WTC11 (cell line): ENCODE measurements around the gene ARHGAP22. TPM values are rescaled to one million over a fixed set of nuclear protein-coding genes. Genes with fewer than 3 reads are reported as not detected.

Experiments used
- ATAC-seq: fragments of 200-7000 bp; cut with Tn5 transposase; 2 replicates; pipeline ENCODE4 v1.10.0; 2021; ENCODE audit warnings: mild to moderate bottlenecking, moderate library complexity
- CTCF ChIA-PET: fragments of 300-600 bp; sonication (Branson Sonifier 250); formaldehyde crosslinking; loops from one replicate; lab custom pipeline; 2021; ENCODE audit warnings: antibody characterized with exemption; lab: Charles Lee
- POLR2A ChIA-PET: fragments of 350-600 bp; sonication (Branson Sonifier 250); formaldehyde crosslinking; loops from one replicate; lab custom pipeline; 2021; ENCODE audit warnings: antibody characterized with exemption; lab: Charles Lee
- DNase-seq: peaks from one replicate; pipeline ENCODE4 v3.0.0; 2021; ENCODE audit warnings: low spot score
- H3K27ac Mint-ChIP-seq: 2 replicates; pipeline ENCODE4 v1.8.0; 2021; ENCODE audit warnings: mixed read lengths
- H3K27me3 Mint-ChIP-seq: 2 replicates; pipeline ENCODE4 v1.8.0; 2021; ENCODE audit warnings: low read depth, mild to moderate bottlenecking, moderate library complexity, mixed read lengths
- H3K36me3 Mint-ChIP-seq: 2 replicates; pipeline ENCODE4 v1.8.0; 2021; ENCODE audit warnings: mixed read lengths
- H3K4me1 Mint-ChIP-seq: 2 replicates; pipeline ENCODE4 v1.8.0; 2022; ENCODE audit warnings: mixed read lengths
- H3K4me3 Mint-ChIP-seq: 2 replicates; pipeline ENCODE4 v1.8.0; 2021; ENCODE audit warnings: mild to moderate bottlenecking, moderate library complexity, mixed read lengths
- H3K9me3 Mint-ChIP-seq: 2 replicates; pipeline ENCODE4 v1.8.0; 2021; ENCODE audit warnings: mixed read lengths
- CBFB ChIP-seq: sonication (generic); formaldehyde crosslinking; IDR thresholded peaks from 2 replicates; pipeline ENCODE4 v1.8.1; 2022; ENCODE audit warnings: mild to moderate bottlenecking, low read depth, missing genetic modification reagents
- CREB1 ChIP-seq: sonication (generic); formaldehyde crosslinking; IDR thresholded peaks from 2 replicates; pipeline ENCODE4 v1.8.0; 2023; ENCODE audit warnings: mild to moderate bottlenecking, missing genetic modification reagents
- FOXJ3 ChIP-seq: sonication (generic); formaldehyde crosslinking; IDR thresholded peaks from 2 replicates; pipeline ENCODE4 v1.9.0; 2021; ENCODE audit warnings: missing genetic modification reagents, mild to moderate bottlenecking, borderline replicate concordance
- KAT7 ChIP-seq: sonication (generic); formaldehyde crosslinking; IDR thresholded peaks from 2 replicates; pipeline ENCODE4 v1.8.1; 2023; ENCODE audit warnings: missing genetic modification reagents, mild to moderate bottlenecking, borderline replicate concordance
- NR2C2 ChIP-seq: sonication (generic); formaldehyde crosslinking; IDR thresholded peaks from 2 replicates; pipeline ENCODE4 v1.8.0; 2022; ENCODE audit warnings: mild to moderate bottlenecking, missing genetic modification reagents
- OVOL2 ChIP-seq: fragments of 250-450 bp; sonication (Bioruptor Pico); IDR thresholded peaks from 2 replicates; pipeline ENCODE4 v1.9.0; 2021; ENCODE audit warnings: mild to moderate bottlenecking, borderline replicate concordance
- PRRX2 ChIP-seq: fragments of 250-450 bp; sonication (Bioruptor Pico); IDR thresholded peaks from 2 replicates; pipeline ENCODE4 v1.8.0; 2021; ENCODE audit warnings: mild to moderate bottlenecking
- RORB ChIP-seq: fragments of 250-450 bp; sonication (Bioruptor Pico); IDR thresholded peaks from 2 replicates; pipeline ENCODE4 v1.9.0; 2021; ENCODE audit warnings: mild to moderate bottlenecking
- TEAD1 ChIP-seq: sonication (generic); formaldehyde crosslinking; IDR thresholded peaks from 2 replicates; pipeline ENCODE4 v1.8.0; 2022; ENCODE audit warnings: mild to moderate bottlenecking, missing genetic modification reagents
- TEAD4 ChIP-seq: sonication (generic); formaldehyde crosslinking; IDR thresholded peaks from 2 replicates; pipeline ENCODE4 v1.8.0; 2022; ENCODE audit warnings: mild to moderate bottlenecking, missing genetic modification reagents
- ZNF232 ChIP-seq: sonication (generic); formaldehyde crosslinking; IDR thresholded peaks from 2 replicates; pipeline ENCODE4 v1.8.0; 2022; ENCODE audit warnings: mild to moderate bottlenecking, missing genetic modification reagents
- total RNA-seq: library from RNA; stranded (reverse); gene quantifications from 3 replicates; pipeline ENCODE4 v1.2.3, GENCODE V29; 2021
- TF ChIP-seq, protein P1 (sequence below): fragments of 200-600 bp; IDR thresholded peaks from 2 replicates; pipeline ENCODE4 v1.8.0; 2022; ENCODE audit warnings: antibody characterized with exemption
- TF ChIP-seq, protein P2 (sequence below): fragments of 250-450 bp; sonication (Bioruptor Pico); IDR thresholded peaks from 2 replicates; pipeline ENCODE4 v1.9.0; 2021; ENCODE audit warnings: mild to moderate bottlenecking, borderline replicate concordance
- TF ChIP-seq, protein P3 (sequence below): fragments of 250-450 bp; sonication (Bioruptor Pico); IDR thresholded peaks from 2 replicates; pipeline ENCODE4 v2.1.2; 2022; ENCODE audit warnings: mild to moderate bottlenecking, moderate library complexity
- TF ChIP-seq, protein P4 (sequence below): fragments of 250-450 bp; sonication (Bioruptor Pico); IDR thresholded peaks from 2 replicates; pipeline ENCODE4 v1.9.0; 2021; ENCODE audit warnings: mild to moderate bottlenecking
- TF ChIP-seq, protein P5 (sequence below): fragments of 250-450 bp; sonication (Bioruptor Pico); conservative IDR thresholded peaks from 2 replicates; pipeline ENCODE4 v1.9.0; 2021; ENCODE audit warnings: mild to moderate bottlenecking

Gene ARHGAP22
- total RNA-seq, 1 experiment from 2014 or later, result 8.6 TPM

DNA sequence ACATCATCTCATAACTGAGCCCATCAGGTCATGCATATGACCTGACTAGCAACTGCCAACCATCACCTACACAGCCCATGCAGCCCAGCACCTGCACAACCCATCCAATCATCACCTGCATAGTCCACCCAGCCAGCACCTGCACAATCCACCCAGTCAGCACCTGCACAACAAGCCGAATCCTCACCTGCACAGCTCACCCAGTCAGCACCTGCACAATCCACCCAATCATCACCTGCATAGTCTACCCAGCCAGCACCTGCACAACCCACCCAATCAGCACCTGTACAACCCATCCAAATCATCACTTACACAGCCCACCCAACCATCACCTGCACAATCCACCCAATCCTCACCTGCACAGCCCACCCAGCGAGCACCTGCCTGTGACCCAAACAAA lies 46.4 kb upstream of the ARHGAP22 start (continued):
- TF ChIP-seq, protein P1, sequence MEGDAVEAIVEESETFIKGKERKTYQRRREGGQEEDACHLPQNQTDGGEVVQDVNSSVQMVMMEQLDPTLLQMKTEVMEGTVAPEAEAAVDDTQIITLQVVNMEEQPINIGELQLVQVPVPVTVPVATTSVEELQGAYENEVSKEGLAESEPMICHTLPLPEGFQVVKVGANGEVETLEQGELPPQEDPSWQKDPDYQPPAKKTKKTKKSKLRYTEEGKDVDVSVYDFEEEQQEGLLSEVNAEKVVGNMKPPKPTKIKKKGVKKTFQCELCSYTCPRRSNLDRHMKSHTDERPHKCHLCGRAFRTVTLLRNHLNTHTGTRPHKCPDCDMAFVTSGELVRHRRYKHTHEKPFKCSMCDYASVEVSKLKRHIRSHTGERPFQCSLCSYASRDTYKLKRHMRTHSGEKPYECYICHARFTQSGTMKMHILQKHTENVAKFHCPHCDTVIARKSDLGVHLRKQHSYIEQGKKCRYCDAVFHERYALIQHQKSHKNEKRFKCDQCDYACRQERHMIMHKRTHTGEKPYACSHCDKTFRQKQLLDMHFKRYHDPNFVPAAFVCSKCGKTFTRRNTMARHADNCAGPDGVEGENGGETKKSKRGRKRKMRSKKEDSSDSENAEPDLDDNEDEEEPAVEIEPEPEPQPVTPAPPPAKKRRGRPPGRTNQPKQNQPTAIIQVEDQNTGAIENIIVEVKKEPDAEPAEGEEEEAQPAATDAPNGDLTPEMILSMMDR, result no peak
- TF ChIP-seq, all 79 proteins: peak for 0

DNA sequence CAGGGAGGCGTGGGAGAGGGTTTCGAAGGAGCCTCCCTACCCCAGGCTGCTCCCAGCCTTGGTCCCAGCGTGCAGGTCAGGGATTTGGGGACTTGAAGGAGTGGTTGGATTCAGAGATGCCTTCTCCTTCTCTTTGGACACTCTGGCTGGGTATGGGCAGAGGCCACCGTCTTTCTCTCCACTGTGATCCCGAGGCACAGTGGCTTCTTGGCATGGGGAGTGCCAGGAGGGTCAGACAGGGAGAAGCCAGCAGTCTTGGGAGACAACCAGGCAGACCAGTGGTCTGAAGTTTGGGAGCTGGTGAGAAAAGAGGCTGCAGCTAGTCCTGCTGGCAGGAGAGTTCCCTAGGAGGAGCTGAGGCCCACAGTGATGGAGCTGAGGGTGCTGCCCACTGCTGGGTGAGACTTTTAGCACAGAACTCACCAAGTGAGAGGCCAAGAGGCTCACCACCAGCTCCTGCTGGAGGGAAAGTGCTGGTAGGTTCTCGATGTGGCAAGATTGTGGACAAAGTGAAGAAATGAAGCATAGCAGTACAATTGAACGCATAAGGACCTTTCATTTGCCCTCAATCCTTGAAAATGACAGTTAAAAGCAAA lies 44.6 kb upstream of the ARHGAP22 start:
- no peaks in the 10 kb centered on the region for H3K4me1 Mint-ChIP-seq
- ChIA-PET CTCF (interaction anchor here (0.6 to 1.0 kb wide), 3 partner anchors 35 to 235 kb away, joined by 3 to 8 read pairs (median 4); no protein-coding TSS in a partner anchor), POLR2A (interaction anchor here (0.6 kb wide), 1 partner anchor 22 kb away, joined by 4 read pairs; no protein-coding TSS in a partner anchor)
- no peaks in the 10 kb centered on the region for H3K36me3 Mint-ChIP-seq
- no peak for DNase-seq
- no peak for ATAC-seq
- no peak overlapping the region for H3K27ac Mint-ChIP-seq
- H3K27me3 Mint-ChIP-seq, result peaks cover 7% of the 10 kb centered on the region; the same call in 1 of the 2 replicates
- H3K9me3 Mint-ChIP-seq, result no peaks in the 10 kb centered on the region
- TF ChIP-seq, protein P2, sequence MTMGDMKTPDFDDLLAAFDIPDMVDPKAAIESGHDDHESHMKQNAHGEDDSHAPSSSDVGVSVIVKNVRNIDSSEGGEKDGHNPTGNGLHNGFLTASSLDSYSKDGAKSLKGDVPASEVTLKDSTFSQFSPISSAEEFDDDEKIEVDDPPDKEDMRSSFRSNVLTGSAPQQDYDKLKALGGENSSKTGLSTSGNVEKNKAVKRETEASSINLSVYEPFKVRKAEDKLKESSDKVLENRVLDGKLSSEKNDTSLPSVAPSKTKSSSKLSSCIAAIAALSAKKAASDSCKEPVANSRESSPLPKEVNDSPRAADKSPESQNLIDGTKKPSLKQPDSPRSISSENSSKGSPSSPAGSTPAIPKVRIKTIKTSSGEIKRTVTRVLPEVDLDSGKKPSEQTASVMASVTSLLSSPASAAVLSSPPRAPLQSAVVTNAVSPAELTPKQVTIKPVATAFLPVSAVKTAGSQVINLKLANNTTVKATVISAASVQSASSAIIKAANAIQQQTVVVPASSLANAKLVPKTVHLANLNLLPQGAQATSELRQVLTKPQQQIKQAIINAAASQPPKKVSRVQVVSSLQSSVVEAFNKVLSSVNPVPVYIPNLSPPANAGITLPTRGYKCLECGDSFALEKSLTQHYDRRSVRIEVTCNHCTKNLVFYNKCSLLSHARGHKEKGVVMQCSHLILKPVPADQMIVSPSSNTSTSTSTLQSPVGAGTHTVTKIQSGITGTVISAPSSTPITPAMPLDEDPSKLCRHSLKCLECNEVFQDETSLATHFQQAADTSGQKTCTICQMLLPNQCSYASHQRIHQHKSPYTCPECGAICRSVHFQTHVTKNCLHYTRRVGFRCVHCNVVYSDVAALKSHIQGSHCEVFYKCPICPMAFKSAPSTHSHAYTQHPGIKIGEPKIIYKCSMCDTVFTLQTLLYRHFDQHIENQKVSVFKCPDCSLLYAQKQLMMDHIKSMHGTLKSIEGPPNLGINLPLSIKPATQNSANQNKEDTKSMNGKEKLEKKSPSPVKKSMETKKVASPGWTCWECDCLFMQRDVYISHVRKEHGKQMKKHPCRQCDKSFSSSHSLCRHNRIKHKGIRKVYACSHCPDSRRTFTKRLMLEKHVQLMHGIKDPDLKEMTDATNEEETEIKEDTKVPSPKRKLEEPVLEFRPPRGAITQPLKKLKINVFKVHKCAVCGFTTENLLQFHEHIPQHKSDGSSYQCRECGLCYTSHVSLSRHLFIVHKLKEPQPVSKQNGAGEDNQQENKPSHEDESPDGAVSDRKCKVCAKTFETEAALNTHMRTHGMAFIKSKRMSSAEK (CRISPR knock-in tag), result no peak
- TF ChIP-seq ZNF232 (CRISPR knock-in tag) (no peak), CREB1 (no peak), CBFB (CRISPR knock-in tag) (no peak), OVOL2 (CRISPR knock-in tag) (no peak), TEAD4 (CRISPR knock-in tag) (no peak)
- TF ChIP-seq, protein P3, sequence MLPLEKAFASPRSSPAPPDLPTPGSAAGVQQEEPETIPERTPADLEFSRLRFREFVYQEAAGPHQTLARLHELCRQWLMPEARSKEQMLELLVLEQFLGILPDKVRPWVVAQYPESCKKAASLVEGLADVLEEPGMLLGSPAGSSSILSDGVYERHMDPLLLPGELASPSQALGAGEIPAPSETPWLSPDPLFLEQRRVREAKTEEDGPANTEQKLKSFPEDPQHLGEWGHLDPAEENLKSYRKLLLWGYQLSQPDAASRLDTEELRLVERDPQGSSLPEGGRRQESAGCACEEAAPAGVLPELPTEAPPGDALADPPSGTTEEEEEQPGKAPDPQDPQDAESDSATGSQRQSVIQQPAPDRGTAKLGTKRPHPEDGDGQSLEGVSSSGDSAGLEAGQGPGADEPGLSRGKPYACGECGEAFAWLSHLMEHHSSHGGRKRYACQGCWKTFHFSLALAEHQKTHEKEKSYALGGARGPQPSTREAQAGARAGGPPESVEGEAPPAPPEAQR (CRISPR knock-in tag), result no peak
- no peak overlapping the region for H3K4me3 Mint-ChIP-seq

DNA sequence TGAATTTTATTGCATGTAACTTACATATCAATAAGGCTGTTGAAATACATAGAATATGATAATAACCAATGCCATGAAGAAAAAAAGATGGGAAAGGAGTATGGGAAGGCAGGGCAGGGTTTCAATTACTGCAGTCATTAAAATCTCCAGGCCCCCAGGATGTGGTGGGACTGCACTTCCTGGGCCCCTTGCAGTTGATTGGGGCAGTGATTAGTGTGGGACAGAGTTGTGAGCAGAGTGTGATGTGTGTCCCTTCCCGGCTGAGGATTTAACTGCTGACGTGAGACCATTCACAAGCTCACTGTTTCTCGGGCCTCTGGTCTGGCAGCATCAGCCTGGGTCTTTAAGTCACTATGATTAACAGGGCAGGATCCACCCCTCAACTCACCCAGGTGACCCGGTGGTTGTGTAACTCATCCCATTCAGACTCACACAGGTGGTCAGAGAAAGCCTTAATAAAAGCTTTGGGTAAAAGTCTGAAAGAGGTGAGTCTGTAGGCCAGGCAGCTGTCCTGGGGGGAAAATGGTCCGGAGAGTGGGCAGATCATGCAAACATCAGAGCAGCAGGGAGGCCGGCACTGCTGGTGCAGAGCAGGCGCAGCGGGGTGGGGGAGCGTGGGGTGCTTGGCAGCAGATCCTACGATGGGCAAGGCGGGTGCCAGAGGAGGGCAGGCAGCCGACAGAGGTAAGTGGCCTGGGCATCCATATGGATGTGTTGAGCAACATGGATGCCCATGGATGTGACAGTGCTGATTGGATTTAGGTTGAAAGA lies 43.5 kb upstream of the ARHGAP22 start:
- CTCF ChIA-PET, result interaction anchor here (0.6 to 1.0 kb wide), 4 partner anchors 7 to 124 kb away, joined by 3 to 4 read pairs (median 4); no protein-coding TSS in a partner anchor
- no peak for TF ChIP-seq RORB (CRISPR knock-in tag)
- TF ChIP-seq KAT7 (CRISPR knock-in tag), result no peak
- TF ChIP-seq NR2C2 (CRISPR knock-in tag), result no peak
- TF ChIP-seq, protein P4, sequence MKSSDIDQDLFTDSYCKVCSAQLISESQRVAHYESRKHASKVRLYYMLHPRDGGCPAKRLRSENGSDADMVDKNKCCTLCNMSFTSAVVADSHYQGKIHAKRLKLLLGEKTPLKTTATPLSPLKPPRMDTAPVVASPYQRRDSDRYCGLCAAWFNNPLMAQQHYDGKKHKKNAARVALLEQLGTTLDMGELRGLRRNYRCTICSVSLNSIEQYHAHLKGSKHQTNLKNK (CRISPR knock-in tag), result no peak
- TF ChIP-seq, protein P2 (CRISPR knock-in tag), result no peak
- TF ChIP-seq FOXJ3 (CRISPR knock-in tag), result no peak
- TF ChIP-seq, protein P5, sequence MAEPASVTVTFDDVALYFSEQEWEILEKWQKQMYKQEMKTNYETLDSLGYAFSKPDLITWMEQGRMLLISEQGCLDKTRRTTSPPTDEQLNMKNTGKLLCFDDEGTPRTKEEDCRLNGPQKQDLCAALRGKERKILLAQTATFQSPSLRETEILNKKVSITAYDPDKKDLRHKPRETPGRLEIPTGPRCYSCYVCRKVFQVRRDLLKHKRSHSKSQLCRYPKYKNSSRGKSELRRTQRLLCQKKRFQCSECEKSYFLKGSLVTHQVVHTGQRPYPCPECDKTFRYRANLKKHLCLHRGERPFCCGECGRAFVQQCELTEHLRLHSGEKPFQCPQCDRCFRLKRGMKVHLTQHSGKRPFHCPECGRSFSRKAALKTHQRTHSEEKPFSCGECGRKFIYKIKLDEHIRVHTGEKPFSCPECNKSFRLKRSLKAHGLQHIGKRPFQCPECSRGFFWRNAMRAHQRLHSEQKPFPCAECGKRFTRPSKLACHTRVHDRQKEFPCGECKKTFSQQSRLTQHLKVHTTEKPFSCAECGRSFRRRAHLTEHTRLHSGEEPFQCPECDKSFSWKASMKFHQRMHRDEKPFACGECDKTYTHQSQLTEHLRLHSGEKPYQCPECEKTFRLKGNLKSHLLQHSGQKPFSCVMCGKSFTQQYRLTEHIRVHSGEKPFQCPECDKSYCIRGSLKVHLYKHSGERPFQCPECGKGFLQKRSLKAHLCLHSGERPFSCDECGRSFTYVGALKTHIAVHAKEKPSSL (CRISPR knock-in tag), result no peak
- TF ChIP-seq PRRX2 (CRISPR knock-in tag), result no peak
- no peak for TF ChIP-seq TEAD1

More for the DNA sequence above, 43.5 kb upstream of the ARHGAP22 start:
- no peak for DNase-seq
- Mint-ChIP-seq H3K27ac (no peak overlapping the region), H3K36me3 (no peaks in the 10 kb centered on the region; the same call in 1 of the 2 replicates), H3K4me1 (no peaks in the 10 kb centered on the region), H3K4me3 (no peak overlapping the region), H3K27me3 (peaks cover 4% of the 10 kb centered on the region; the same call in 1 of the 2 replicates), H3K9me3 (peaks cover under 1% of the 10 kb centered on the region; the same call in 1 of the 2 replicates)
- ATAC-seq, result no peak
- POLR2A ChIA-PET, result no interaction called here
